ENCODE data around the gene MBNL1. TPM values are rescaled to one million over a fixed set of nuclear protein-coding genes. Genes with fewer than 3 reads are reported as not detected.
"Not testable (repeated sequence)": the region's sequence is repeated elsewhere in the genome, so short reads cannot be mapped to it uniquely, and the experiment has no call there.

Gene MBNL1
- total and polyA plus RNA-seq, 11 donors, result 46.8 to 416 (median 189) TPM

DNA sequence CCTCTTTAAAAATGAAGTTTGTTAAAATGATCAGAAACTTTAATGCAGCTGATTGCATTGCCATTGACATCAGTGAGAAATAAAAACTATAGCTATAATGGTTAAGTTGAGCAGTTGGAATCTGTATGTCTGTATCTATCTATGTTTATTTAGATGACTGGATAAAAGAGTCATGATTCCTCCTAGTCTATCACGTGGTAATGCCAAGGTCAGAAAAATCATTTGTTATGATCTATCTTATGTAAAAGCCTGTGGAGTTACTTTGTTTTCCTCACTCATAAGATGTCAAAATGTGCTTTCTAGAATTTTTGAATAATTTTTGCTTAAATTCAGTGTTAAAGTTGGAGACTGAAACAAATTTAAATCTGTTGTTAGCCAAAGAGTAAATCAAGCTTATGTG is 63.3 kb downstream of the MBNL1 start:
- ATAC-seq (no peak), DNase-seq (no peak)
- Histone ChIP-seq H3K4me3 (no peak overlapping the region), H3K9me3 (no peaks in the 10 kb centered on the region), H3K4me1 (peaks cover 7 to 100% (median 77%) of the 10 kb centered on the region in 12 donors), H3K27me3 (no peaks in the 10 kb centered on the region), H3K27ac (peak overlapping the region in 11 of 12 donors; percentile 49 to 83 (median 64)), H3K36me3 (peaks cover 0 to 9% (median 0%) of the 10 kb centered on the region in 9 donors)
- WGBS, 4 donors, result 33 to 46% (median 40%) methylated on average over 1 of the region's 1 CpG
- no peak for TF ChIP-seq POLR2A (IDR thresholded peaks at IDR 0.05)
- TF ChIP-seq, protein P1, sequence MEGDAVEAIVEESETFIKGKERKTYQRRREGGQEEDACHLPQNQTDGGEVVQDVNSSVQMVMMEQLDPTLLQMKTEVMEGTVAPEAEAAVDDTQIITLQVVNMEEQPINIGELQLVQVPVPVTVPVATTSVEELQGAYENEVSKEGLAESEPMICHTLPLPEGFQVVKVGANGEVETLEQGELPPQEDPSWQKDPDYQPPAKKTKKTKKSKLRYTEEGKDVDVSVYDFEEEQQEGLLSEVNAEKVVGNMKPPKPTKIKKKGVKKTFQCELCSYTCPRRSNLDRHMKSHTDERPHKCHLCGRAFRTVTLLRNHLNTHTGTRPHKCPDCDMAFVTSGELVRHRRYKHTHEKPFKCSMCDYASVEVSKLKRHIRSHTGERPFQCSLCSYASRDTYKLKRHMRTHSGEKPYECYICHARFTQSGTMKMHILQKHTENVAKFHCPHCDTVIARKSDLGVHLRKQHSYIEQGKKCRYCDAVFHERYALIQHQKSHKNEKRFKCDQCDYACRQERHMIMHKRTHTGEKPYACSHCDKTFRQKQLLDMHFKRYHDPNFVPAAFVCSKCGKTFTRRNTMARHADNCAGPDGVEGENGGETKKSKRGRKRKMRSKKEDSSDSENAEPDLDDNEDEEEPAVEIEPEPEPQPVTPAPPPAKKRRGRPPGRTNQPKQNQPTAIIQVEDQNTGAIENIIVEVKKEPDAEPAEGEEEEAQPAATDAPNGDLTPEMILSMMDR (IDR thresholded peaks at IDR 0.05), result no peak
- intact Hi-C loops (cut with DNase I), result no loop called here

DNA sequence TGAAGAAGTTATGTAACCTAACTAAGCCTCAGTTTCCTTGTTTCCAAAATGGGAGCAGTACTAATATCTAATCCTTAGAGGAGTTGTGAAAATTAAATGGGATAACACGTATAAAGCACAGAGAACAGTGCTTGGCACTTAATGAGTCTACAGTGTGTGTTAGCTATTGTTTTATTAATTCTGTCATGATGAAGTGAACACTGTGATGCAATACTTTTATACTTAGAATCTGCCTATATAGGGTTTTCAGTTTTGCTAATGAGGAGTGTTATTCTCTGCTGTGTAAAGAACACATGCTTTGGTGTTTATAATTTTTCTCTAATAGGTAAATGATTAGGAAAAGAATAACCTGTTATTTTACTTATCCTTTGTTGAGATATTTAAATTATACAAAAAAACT is 65.2 kb downstream of the MBNL1 start:
- no peak overlapping the region for H3K4me3 ChIP-seq
- TF ChIP-seq POLR2A (IDR thresholded peaks at IDR 0.05), result no peak
- TF ChIP-seq, protein P1 (IDR thresholded peaks at IDR 0.05), result no peak
- H3K36me3 ChIP-seq, result peaks cover 0 to 17% (median 0%) of the 10 kb centered on the region in 9 donors
- H3K27me3 ChIP-seq, result no peaks in the 10 kb centered on the region
- no peak for DNase-seq
- intact Hi-C loops (cut with DNase I), result no loop called here
- H3K4me1 ChIP-seq, result peaks cover 3 to 88% (median 64%) of the 10 kb centered on the region in 12 donors
- no peak for ATAC-seq
- H3K27ac ChIP-seq, result peak overlapping the region in 2 of 12 donors; percentile 82 to 83
- H3K9me3 ChIP-seq, result no peaks in the 10 kb centered on the region
- 53 to 84% (median 62%) methylated on average over 1 of the region's 1 CpG for WGBS, 4 donors

DNA sequence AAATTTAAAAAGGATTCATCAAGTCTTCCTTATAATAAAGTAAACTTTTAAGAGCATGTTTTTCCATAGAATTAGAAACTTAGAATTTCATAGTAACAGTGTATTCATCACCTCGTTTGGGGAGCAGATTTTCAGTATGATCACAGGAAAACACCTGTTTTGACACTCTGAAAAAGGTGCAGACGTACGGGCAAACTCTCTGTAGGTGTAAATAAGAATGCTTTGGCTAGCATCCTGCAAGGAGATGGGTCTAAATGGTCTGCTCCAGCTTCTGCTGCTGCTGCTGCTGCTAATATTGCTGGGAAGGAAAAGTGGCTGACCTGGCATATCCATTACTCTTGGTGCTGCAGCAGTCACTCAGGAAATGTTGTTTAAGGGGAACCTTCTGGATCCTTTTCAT is 66.0 kb downstream of the MBNL1 start:
- peaks cover 0 to 17% (median 3%) of the 10 kb centered on the region in 9 donors for H3K36me3 ChIP-seq
- peak overlapping the region in 2 of 12 donors; percentile 27 to 44 for H3K27ac ChIP-seq

DNA sequence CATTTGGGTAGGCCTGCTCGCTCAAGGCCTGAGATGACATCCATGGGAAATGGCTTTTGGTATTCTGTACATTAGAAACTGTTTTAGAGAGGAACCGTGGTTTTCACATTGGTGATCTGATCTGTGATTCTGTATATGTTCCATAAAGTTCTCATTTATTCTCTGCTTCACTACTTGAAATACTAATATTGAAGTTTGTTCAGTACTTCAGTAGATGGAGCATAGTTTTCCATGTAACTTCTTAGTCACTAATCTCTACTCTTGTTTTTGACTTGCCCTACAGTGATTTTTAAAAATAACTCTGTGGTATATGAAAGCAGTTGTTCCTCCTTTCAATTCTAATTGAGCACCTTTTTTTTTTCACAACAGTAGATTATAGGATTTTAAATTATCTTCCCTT is 66.5 kb downstream of the MBNL1 start:
- TF ChIP-seq, protein P1 (IDR thresholded peaks at IDR 0.05), result no peak
- TF ChIP-seq POLR2A (IDR thresholded peaks at IDR 0.05), result no peak

More for the DNA sequence above, 66.0 kb downstream of the MBNL1 start:
- no peaks in the 10 kb centered on the region for H3K9me3 ChIP-seq
- TF ChIP-seq, protein P1 (IDR thresholded peaks at IDR 0.05), result no peak
- no peak for TF ChIP-seq POLR2A (IDR thresholded peaks at IDR 0.05)
- H3K4me1 ChIP-seq, result peaks cover 0 to 81% (median 57%) of the 10 kb centered on the region in 12 donors
- H3K4me3 ChIP-seq, result no peak overlapping the region
- intact Hi-C loops (cut with DNase I), result no loop called here
- WGBS, 4 donors, result 71 to 77% (median 74%) methylated on average over 3 of the region's 3 CpGs
- no peaks in the 10 kb centered on the region for H3K27me3 ChIP-seq
- DNase-seq, result no peak
- ATAC-seq, result peak in 1 of 4 donors; percentile 37

DNA sequence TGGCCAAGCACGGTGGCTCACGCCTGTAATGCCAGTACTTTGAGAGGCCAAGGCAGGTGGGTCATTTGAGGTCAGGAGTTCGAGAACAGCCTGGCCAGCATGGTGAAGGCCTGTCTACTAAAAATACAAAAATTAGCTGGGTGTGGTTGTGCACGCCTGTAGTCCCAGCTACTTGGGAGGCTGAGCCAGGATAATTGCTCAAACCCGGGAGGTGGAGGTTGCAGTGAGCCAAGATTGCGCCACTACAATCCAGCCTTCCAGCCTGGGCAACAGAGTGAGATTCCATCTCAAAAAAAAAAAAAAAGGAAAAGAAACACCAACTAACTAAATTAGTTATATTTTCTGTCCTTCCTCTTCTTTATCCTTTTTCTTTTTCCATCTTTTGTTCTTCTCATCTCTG is 68.6 kb downstream of the MBNL1 start:
- peak in 1 of 5 donors; percentile 22 for DNase-seq
- H3K9me3 ChIP-seq; ATAC-seq; intact Hi-C loops (cut with DNase I); H3K27me3 ChIP-seq; H3K4me3 ChIP-seq: not testable (repeated sequence)
- 78 to 87% (median 86%) methylated on average over 6 of the region's 6 CpGs for WGBS, 4 donors
- Histone ChIP-seq H3K36me3 (peaks cover 0 to 30% (median 14%) of the 10 kb centered on the region in 9 donors), H3K27ac (peak overlapping the region in 2 of 12 donors; percentile 6 to 44), H3K4me1 (peaks cover 0 to 75% (median 39%) of the 10 kb centered on the region in 12 donors)

More for the DNA sequence above, 66.5 kb downstream of the MBNL1 start:
- no peaks in the 10 kb centered on the region for H3K9me3 ChIP-seq
- WGBS, 4 donors, result 80 to 92% (median 83%) methylated on average over 2 of the region's 2 CpGs
- DNase-seq (no peak), ATAC-seq (no peak)
- no peaks in the 10 kb centered on the region for H3K27me3 ChIP-seq
- peaks cover 0 to 80% (median 53%) of the 10 kb centered on the region in 12 donors for H3K4me1 ChIP-seq
- intact Hi-C loops (cut with DNase I), result no loop called here
- peak overlapping the region in 2 of 12 donors; percentile 39 to 44 for H3K27ac ChIP-seq
- no peak overlapping the region for H3K4me3 ChIP-seq
- peaks cover 0 to 21% (median 3%) of the 10 kb centered on the region in 9 donors for H3K36me3 ChIP-seq
